Lower leg skin (tissue), 4 donors: ENCODE results near the gene PGF. TPM values are rescaled to one million over a fixed set of nuclear protein-coding genes. Genes with fewer than 3 reads are reported as not detected.

Experiments
- DNase-seq, 2 donors: peaks; one replicate each; pipeline ENCODE4 v3.0.0-alpha.2; 2019; ENCODE audit warnings: low spot score in 2 of 2
- H3K4me3 ChIP-seq: fragments of 200-600 bp; sonication (generic); 2 replicates; pipeline ENCODE4 v1.5.1; 2017; ENCODE audit warnings: mild to moderate bottlenecking, low read depth; ENCODE audit not compliant: poor library complexity, severe bottlenecking
- CTCF ChIP-seq, 3 donors: fragments of 450-650 bp; IDR thresholded peaks; one replicate each; pipeline ENCODE4 v1.5.1; 2016; ENCODE audit warnings: antibody characterized with exemption in 3 of 3, mild to moderate bottlenecking in 3 of 3, moderate library complexity in 2 of 3
- POLR2A ChIP-seq, 2 donors: fragments of 450-650 bp; IDR thresholded peaks; one replicate each; pipeline ENCODE4 v1.6.1; 2016 to 2017; ENCODE audit warnings: antibody characterized with exemption in 2 of 2, mild to moderate bottlenecking in 1 of 2, moderate library complexity in 1 of 2
- WGBS, 2 donors: methylation state at CpG; one replicate each; pipeline ENCODE4 v1.1.5; 2018; 5-methylcytosine and 5-hydroxymethylcytosine counted together
- intact Hi-C: fragments of 100-400 bp; cut with DNase I; formaldehyde crosslinking; loops from one replicate; pipeline ENCODE4 v1.15.0; 2023; ENCODE audit warnings: low total_unique reads
- total RNA-seq, 4 donors: library from RNA; depleted of rRNA; stranded (reverse); fragments of >200 nt; gene quantifications; one replicate each; pipeline ENCODE4 v1.1.0, GENCODE V29; 2016

PGF gene
- total RNA-seq, 4 donors from 2014 or later, result 9.8 to 22.3 (median 14.0) TPM

GRCh38 chr14:74988993-74989392 is 33.6 kb upstream of the PGF start:
- DNase-seq, result peak in 1 of 2 donors; percentile 37
- WGBS, 2 donors, result 93 to 100% methylated on average over 1 of the region's 1 CpG
- TF ChIP-seq POLR2A (IDR thresholded peaks at IDR 0.05) (no peak), CTCF (IDR thresholded peaks at IDR 0.05) (no peak)
- intact Hi-C loops, result no loop called here
- H3K4me3 ChIP-seq, result no peak overlapping the region

- DNase-seq, result peak in 1 of 2 donors; percentile 57
- TF ChIP-seq POLR2A (IDR thresholded peaks at IDR 0.05), result no peak
- no peak for TF ChIP-seq CTCF (IDR thresholded peaks at IDR 0.05)
- intact Hi-C loops, result no loop called here
- no peak overlapping the region for H3K4me3 ChIP-seq
- 68 to 69% methylated on average over 4 of the region's 4 CpGs for WGBS, 2 donors
These were observed 32.7 kb upstream of the PGF start for GRCh38 chr14:74988131-74988530.

GRCh38 chr14:74985806-74986205 is 30.4 kb upstream of the PGF start:
- 88 to 94% methylated on average over 6 of the region's 6 CpGs for WGBS, 2 donors
- DNase-seq, result peak in 1 of 2 donors; percentile 76
- no peak for TF ChIP-seq CTCF (IDR thresholded peaks at IDR 0.05)
- TF ChIP-seq POLR2A (IDR thresholded peaks at IDR 0.05), result no peak
- intact Hi-C loops, result no loop called here
- H3K4me3 ChIP-seq, result no peak overlapping the region

GRCh38 chr14:74985028-74985310 is 29.6 kb upstream of the PGF start:
- 77 to 88% methylated on average over 6 to 7 of the region's 10 CpGs for WGBS, 2 donors
- no peak for TF ChIP-seq POLR2A (IDR thresholded peaks at IDR 0.05)
- intact Hi-C loops, result no loop called here
- no peak overlapping the region for H3K4me3 ChIP-seq
- DNase-seq, result no peak

- H3K4me3 ChIP-seq, result no peak overlapping the region
- intact Hi-C loops, result no loop called here
- DNase-seq, result peak in 1 of 2 donors; percentile 81
- WGBS, 2 donors, result 80% methylated on average over 15 to 16 of the region's 16 CpGs
- no peak for TF ChIP-seq CTCF (IDR thresholded peaks at IDR 0.05)
- no peak for TF ChIP-seq POLR2A (IDR thresholded peaks at IDR 0.05)
These were observed 29.0 kb upstream of the PGF start for GRCh38 chr14:74984236-74985027.

- TF ChIP-seq CTCF (IDR thresholded peaks at IDR 0.05) (no peak), POLR2A (IDR thresholded peaks at IDR 0.05) (no peak)
- no peak for DNase-seq
- WGBS, 2 donors, result 33 to 57% methylated on average over 1 of the region's 1 CpG
- no peak overlapping the region for H3K4me3 ChIP-seq
- intact Hi-C loops, result no loop called here
These were observed 27.9 kb upstream of the PGF start for GRCh38 chr14:74983343-74983742.
